Smooth muscle cell (in vitro differentiated cells): ENCODE data around the gene IFI27L1. TPM values are rescaled to one million over a fixed set of nuclear protein-coding genes. Genes with fewer than 3 reads are reported as not detected.

Experiments used
- DNase-seq: peaks from one replicate; lab custom pipeline; 2025; ENCODE audit not compliant: unreplicated experiment; lab: John Stamatoyannopoulos, UW
- H2AFZ ChIP-seq: fragments of 200-600 bp; sonication (generic); 2 replicates; pipeline ENCODE4 v1.6.0; 2016; ENCODE audit warnings: antibody characterized with exemption, low read depth, mild to moderate bottlenecking
- H3F3A ChIP-seq: fragments of 200-600 bp; sonication (generic); 2 replicates; pipeline ENCODE4 v1.6.0; 2017; ENCODE audit warnings: antibody characterized with exemption, low read depth
- H3K27ac ChIP-seq: fragments of 200-600 bp; sonication (generic); 2 replicates; pipeline ENCODE4 v1.5.1; 2016; ENCODE audit warnings: low read depth, mild to moderate bottlenecking
- H3K27me3 ChIP-seq: fragments of 200-600 bp; sonication (generic); 2 replicates; pipeline ENCODE4 v1.6.1; 2016; ENCODE audit warnings: low read depth, mild to moderate bottlenecking
- H3K36me3 ChIP-seq: fragments of 200-600 bp; sonication (generic); 2 replicates; pipeline ENCODE4 v1.5.1; 2016; ENCODE audit warnings: low read depth
- H3K4me1 ChIP-seq: fragments of 200-600 bp; sonication (generic); 2 replicates; pipeline ENCODE4 v1.5.1; 2016; ENCODE audit warnings: low read depth
- H3K4me2 ChIP-seq: fragments of 200-600 bp; sonication (generic); 2 replicates; pipeline ENCODE4 v1.6.0; 2016; ENCODE audit warnings: mild to moderate bottlenecking
- H3K4me3 ChIP-seq: fragments of 200-600 bp; sonication (generic); 2 replicates; pipeline ENCODE4 v1.5.1; 2016; ENCODE audit warnings: mild to moderate bottlenecking
- H3K79me2 ChIP-seq: fragments of 200-600 bp; sonication (generic); 2 replicates; pipeline ENCODE4 v1.6.0; 2016; ENCODE audit warnings: low read depth, mild to moderate bottlenecking
- H3K9ac ChIP-seq: fragments of 200-600 bp; sonication (generic); 2 replicates; pipeline ENCODE4 v1.6.0; 2016; ENCODE audit warnings: low read depth
- H3K9me3 ChIP-seq: fragments of 200-600 bp; sonication (generic); replicated peaks from 2 replicates; pipeline ENCODE4 v1.5.1; 2016; ENCODE audit warnings: low read depth
- H4K20me1 ChIP-seq: fragments of 200-600 bp; sonication (generic); 2 replicates; pipeline ENCODE4 v1.6.0; 2016; ENCODE audit warnings: low read depth
- WGBS: methylation state at CpG from one replicate; pipeline ENCODE4 v1.1.7; 2016; ENCODE audit warnings: low lambda C conversion rate; 5-methylcytosine and 5-hydroxymethylcytosine counted together
- polyA plus RNA-seq: library from polyadenylated mRNA; unstranded; fragments of >200 nt; fragmentation: Nextera tagmentation; extraction: Ambion mirVana; gene quantifications from 2 replicates; pipeline ENCODE4 v1.2.1, GENCODE V29; 2016
- total RNA-seq: library from RNA; depleted of rRNA; stranded (reverse); fragments of >200 nt; gene quantifications from 2 replicates; pipeline ENCODE4 v1.2.3, GENCODE V29; 2014
- TF ChIP-seq, protein P1 (sequence below): fragments of 200-600 bp; sonication (generic); IDR thresholded peaks from 2 replicates; pipeline ENCODE4 v1.5.1; 2017; ENCODE audit warnings: borderline replicate concordance, mild to moderate bottlenecking, antibody characterized with exemption; ENCODE audit not compliant: insufficient read depth, poor library complexity, severe bottlenecking

Gene IFI27L1
- total and polyA plus RNA-seq, 2 experiments from 2014 or later: 2.9 to 38.2 TPM

DNA sequence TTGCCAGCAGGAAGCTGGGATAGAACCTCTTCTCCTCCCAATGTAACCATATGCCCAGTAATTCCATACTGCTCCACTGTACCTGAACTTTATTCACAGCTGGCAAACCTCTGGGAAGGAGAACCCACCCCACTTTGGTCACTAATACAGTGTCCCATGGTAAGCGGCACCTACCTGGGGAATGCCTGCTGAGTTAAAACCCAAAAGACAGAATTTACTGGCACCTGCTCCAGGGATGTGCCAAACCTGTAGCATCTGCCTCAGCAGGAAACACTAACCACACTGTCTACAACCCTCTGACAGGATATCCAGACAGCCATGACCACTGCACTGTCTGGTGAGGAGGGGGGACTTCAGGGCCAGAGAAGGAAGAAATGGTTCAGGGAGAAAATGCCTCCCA, 26.7 kb upstream of the IFI27L1 start:
- Histone ChIP-seq H3K4me2 (no peak overlapping the region), H2AFZ (no peak overlapping the region), H3F3A (no peaks in the 10 kb centered on the region), H3K4me1 (no peaks in the 10 kb centered on the region), H3K27ac (no peak overlapping the region), H4K20me1 (peaks cover 22% of the 10 kb centered on the region), H3K4me3 (no peak overlapping the region), H3K79me2 (no peaks in the 10 kb centered on the region), H3K9me3 (no peaks in the 10 kb centered on the region), H3K27me3 (no peaks in the 10 kb centered on the region), H3K36me3 (peaks cover 16% of the 10 kb centered on the region), H3K9ac (no peak overlapping the region)
- 100% methylated on average over 1 of the region's 1 CpG for WGBS
- TF ChIP-seq, protein P1, sequence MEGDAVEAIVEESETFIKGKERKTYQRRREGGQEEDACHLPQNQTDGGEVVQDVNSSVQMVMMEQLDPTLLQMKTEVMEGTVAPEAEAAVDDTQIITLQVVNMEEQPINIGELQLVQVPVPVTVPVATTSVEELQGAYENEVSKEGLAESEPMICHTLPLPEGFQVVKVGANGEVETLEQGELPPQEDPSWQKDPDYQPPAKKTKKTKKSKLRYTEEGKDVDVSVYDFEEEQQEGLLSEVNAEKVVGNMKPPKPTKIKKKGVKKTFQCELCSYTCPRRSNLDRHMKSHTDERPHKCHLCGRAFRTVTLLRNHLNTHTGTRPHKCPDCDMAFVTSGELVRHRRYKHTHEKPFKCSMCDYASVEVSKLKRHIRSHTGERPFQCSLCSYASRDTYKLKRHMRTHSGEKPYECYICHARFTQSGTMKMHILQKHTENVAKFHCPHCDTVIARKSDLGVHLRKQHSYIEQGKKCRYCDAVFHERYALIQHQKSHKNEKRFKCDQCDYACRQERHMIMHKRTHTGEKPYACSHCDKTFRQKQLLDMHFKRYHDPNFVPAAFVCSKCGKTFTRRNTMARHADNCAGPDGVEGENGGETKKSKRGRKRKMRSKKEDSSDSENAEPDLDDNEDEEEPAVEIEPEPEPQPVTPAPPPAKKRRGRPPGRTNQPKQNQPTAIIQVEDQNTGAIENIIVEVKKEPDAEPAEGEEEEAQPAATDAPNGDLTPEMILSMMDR: no peak
- no peak for DNase-seq

DNA sequence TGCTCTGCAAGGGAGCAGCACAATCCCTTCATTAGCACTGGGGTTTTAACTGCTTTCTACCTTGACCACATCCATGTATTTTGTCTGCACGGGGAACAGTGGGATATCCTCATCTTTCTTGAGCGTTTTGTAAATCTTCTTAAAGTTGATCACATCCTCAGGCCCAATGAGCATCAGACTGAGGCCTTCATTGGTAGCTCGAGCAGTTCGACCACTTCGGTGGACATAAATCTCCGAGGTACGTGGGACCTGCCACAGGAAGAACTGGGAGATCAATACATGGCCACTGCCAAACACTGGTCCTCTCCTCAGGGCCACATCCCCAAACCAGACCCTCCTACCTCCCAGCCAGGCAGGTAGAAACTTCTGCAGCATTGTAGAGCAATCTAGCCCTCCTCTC, 26.2 kb upstream of the IFI27L1 start:
- no peaks in the 10 kb centered on the region for H3K9me3 ChIP-seq
- H3K4me3 ChIP-seq: no peak overlapping the region
- H3K4me2 ChIP-seq: no peak overlapping the region
- TF ChIP-seq, protein P1: no peak
- no peaks in the 10 kb centered on the region for H3K79me2 ChIP-seq
- H4K20me1 ChIP-seq: peaks cover 26% of the 10 kb centered on the region
- H3K36me3 ChIP-seq: peaks cover 21% of the 10 kb centered on the region
- 98% methylated on average over 7 of the region's 7 CpGs for WGBS
- no peaks in the 10 kb centered on the region for H3K27me3 ChIP-seq
- DNase-seq: no peak
- no peak overlapping the region for H2AFZ ChIP-seq
- no peaks in the 10 kb centered on the region for H3F3A ChIP-seq
- no peak overlapping the region for H3K27ac ChIP-seq
- H3K9ac ChIP-seq: no peak overlapping the region
- H3K4me1 ChIP-seq: no peaks in the 10 kb centered on the region

DNA sequence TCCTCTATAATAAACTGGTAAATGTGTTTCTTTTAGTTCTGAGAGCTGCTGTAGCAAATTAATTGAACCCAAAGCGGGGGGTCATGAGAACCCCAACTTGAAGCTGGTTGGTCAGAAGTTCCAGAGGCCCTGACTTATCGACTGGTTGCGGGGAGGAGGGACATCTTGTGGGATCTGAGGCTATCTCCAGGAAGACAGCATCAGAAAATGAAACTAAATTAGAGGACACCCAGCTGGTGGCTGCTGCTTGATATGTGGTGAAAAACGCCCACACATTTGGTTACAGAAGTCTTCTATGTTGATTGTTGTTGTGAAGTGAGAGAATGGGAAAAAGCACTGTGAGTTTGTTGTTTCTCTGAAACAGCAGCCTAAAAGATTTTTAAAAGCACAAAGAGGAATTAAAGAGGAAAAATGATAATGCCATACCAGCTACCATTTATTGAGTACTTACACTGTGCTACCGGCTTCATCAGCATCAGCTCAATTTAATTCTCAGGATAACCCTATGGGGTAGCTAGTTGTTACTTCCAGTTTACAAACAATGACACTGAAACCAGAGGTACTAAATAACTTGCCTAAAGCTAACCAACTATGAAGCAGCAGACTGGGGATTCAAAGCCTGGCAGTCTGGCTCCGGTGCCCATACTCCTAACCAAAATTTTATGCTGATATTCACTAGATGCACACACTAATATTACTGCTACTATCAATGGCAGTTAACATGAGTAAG, 24.4 kb upstream of the IFI27L1 start:
- no peaks in the 10 kb centered on the region for H3F3A ChIP-seq
- no peaks in the 10 kb centered on the region for H3K27me3 ChIP-seq
- TF ChIP-seq, protein P1: no peak
- no peak overlapping the region for H3K27ac ChIP-seq
- H3K4me3 ChIP-seq: no peak overlapping the region
- no peak overlapping the region for H3K9ac ChIP-seq
- DNase-seq: no peak
- H3K9me3 ChIP-seq: no peaks in the 10 kb centered on the region
- H2AFZ ChIP-seq: no peak overlapping the region
- peaks cover 39% of the 10 kb centered on the region for H4K20me1 ChIP-seq
- H3K36me3 ChIP-seq: peaks cover 26% of the 10 kb centered on the region
- no peak overlapping the region for H3K4me2 ChIP-seq
- H3K4me1 ChIP-seq: no peaks in the 10 kb centered on the region
- H3K79me2 ChIP-seq: no peaks in the 10 kb centered on the region
- 94% methylated on average over 6 of the region's 6 CpGs for WGBS

DNA sequence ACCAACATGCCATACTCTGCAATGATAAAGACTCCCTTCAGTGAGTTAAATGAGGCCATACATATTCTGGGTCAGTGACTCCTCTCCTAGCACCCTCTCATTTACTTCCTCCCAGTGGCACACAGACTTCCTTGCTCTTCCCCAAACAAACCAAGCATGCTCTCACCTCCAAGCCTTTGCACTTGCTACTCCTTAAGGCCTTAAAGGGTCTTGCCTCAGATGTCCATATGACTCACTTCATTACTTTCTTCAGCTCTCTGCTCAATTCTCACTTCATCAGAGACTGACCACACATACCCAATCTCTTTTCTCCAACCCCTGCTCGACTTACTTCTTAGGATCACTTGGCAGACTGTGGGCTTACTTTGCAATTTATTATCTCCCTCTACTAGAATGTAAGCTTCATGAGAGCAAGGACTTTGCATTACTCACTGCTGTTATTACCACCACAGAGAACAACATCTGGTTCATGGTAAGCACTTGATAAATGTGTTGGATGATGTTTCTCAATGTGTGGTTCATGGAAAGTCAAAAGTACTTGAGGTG, 22.9 kb upstream of the IFI27L1 start:
- H3K79me2 ChIP-seq: peaks cover 4% of the 10 kb centered on the region
- H4K20me1 ChIP-seq: peaks cover 53% of the 10 kb centered on the region
- H3K4me2 ChIP-seq: no peak overlapping the region
- 96% methylated on average over 1 of the region's 1 CpG for WGBS
- DNase-seq: no peak
- no peak overlapping the region for H3K27ac ChIP-seq
- no peak overlapping the region for H2AFZ ChIP-seq
- no peak overlapping the region for H3K4me3 ChIP-seq
- peaks cover 7% of the 10 kb centered on the region for H3K4me1 ChIP-seq
- H3K9me3 ChIP-seq: no peaks in the 10 kb centered on the region
- peaks cover 21% of the 10 kb centered on the region for H3K36me3 ChIP-seq
- no peaks in the 10 kb centered on the region for H3F3A ChIP-seq
- H3K9ac ChIP-seq: no peak overlapping the region
- TF ChIP-seq, protein P1: no peak
- H3K27me3 ChIP-seq: no peaks in the 10 kb centered on the region
